ENCODE data around the gene FBXW9. TPM values are rescaled to one million over a fixed set of nuclear protein-coding genes. Genes with fewer than 3 reads are reported as not detected.

The FBXW9 gene
- total RNA-seq, result 7.2 and 7.6 TPM in 2 replicates

GRCh38 chr19:12696366-12697335, at the start of gene FBXW9:
FBXW9 (minus strand) TSS chr19:12696631; CDS start chr19:12696581, 50 bp downstream.

GRCh38 chr19:12736995-12737834, 40.8 kb upstream of the FBXW9 start, which contains the start of gene GET3:
GET3 (plus strand) TSS chr19:12737497; CDS start chr19:12737506, 9 bp downstream.

GRCh38 chr19:12723641-12724426, 27.4 kb upstream of the FBXW9 start, which contains the start of gene TNPO2:
TNPO2 (minus strand) TSS chr19:12723932; CDS start chr19:12720977, 2,955 bp downstream.

GRCh38 chr19:12687496-12688196, 8.8 kb downstream of the FBXW9 start, which contains the start of gene GNG14:
GNG14 (plus strand) TSS chr19:12687998; CDS start chr19:12688049, 51 bp downstream.

GRCh38 chr19:12681074-12681987, 15.1 kb downstream of the FBXW9 start, which contains the start of gene DHPS:
DHPS (minus strand) TSS chr19:12681880; CDS start chr19:12681766, 114 bp downstream.

GRCh38 chr19:12666265-12667048, 30.0 kb downstream of the FBXW9 start, which contains the start of the genes MAN2B1 and WDR83:
MAN2B1 (minus strand) TSS chr19:12666742; CDS start chr19:12666701, 41 bp downstream.
WDR83 (plus strand) TSS chr19:12666807; CDS start chr19:12669791, 2,984 bp downstream.

Other genes with a start within 250 kb of the FBXW9 start
- 2.7 and 4.7 TPM in 2 replicates for gene ZNF709, start 211.8 kb downstream of the FBXW9 start, total RNA-seq
- 8.9 and 9.9 TPM in 2 replicates for gene ZNF564, start 145.1 kb downstream of the FBXW9 start, total RNA-seq
- gene ZNF490, start 85.8 kb downstream of the FBXW9 start, total RNA-seq, result 10.9 and 11.0 TPM in 2 replicates
- gene ZNF791, start 85.7 kb downstream of the FBXW9 start, total RNA-seq, result 17.2 and 17.5 TPM in 2 replicates
- gene MAN2B1, start 29.9 kb downstream of the FBXW9 start, total RNA-seq, result 21.6 and 32.9 TPM in 2 replicates
- 6.3 and 10.4 TPM in 2 replicates for gene WDR83, start 29.8 kb downstream of the FBXW9 start, total RNA-seq
- 65.7 and 70.2 TPM in 2 replicates for gene DHPS, start 14.8 kb downstream of the FBXW9 start, total RNA-seq
- gene GNG14, start 8.6 kb downstream of the FBXW9 start, total RNA-seq, result not detected in 2 replicates
- 42.2 and 47.4 TPM in 2 replicates for gene TNPO2, start 27.3 kb upstream of the FBXW9 start, total RNA-seq
- gene TRIR, start 38.1 kb upstream of the FBXW9 start, total RNA-seq, result 93.1 and 115 TPM in 2 replicates
- 116 and 130 TPM in 2 replicates for gene GET3, start 40.9 kb upstream of the FBXW9 start, total RNA-seq
- 0.25 TPM in 1 of 2 replicates, not detected in the other for gene BEST2, start 55.2 kb upstream of the FBXW9 start, total RNA-seq
- 12.8 and 24.1 TPM in 2 replicates for gene HOOK2, start 78.9 kb upstream of the FBXW9 start, total RNA-seq
- gene JUNB, start 94.9 kb upstream of the FBXW9 start, total RNA-seq, result 41.7 and 53.9 TPM in 2 replicates
- 190 and 232 TPM in 2 replicates for gene PRDX2, start 105.2 kb upstream of the FBXW9 start, total RNA-seq
- gene THSD8, start 105.4 kb upstream of the FBXW9 start, total RNA-seq, result 0.22 TPM in 1 of 2 replicates, not detected in the other
- 32.0 and 79.4 TPM in 2 replicates for gene RNASEH2A, start 110.0 kb upstream of the FBXW9 start, total RNA-seq
- gene RTBDN, start 137.9 kb upstream of the FBXW9 start, total RNA-seq, result not detected in 2 replicates
- gene MAST1, start 141.9 kb upstream of the FBXW9 start, total RNA-seq, result 0.87 TPM in 1 of 2 replicates, not detected in the other
- 13.5 and 35.4 TPM in 2 replicates for gene DNASE2, start 184.8 kb upstream of the FBXW9 start, total RNA-seq
- gene KLF1, start 190.6 kb upstream of the FBXW9 start, total RNA-seq, result not detected in 2 replicates
- 25.2 and 35.5 TPM in 2 replicates for gene GCDH, start 194.5 kb upstream of the FBXW9 start, total RNA-seq
- gene SYCE2, start 222.7 kb upstream of the FBXW9 start, total RNA-seq, result 0.11 and 0.12 TPM in 2 replicates
- gene FARSA, start 237.1 kb upstream of the FBXW9 start, total RNA-seq, result 54.1 and 58.9 TPM in 2 replicates
- gene CALR, start 242.0 kb upstream of the FBXW9 start, total RNA-seq, result 1,588 and 2,549 TPM in 2 replicates
- 68.9 and 87.4 TPM in 2 replicates for gene RAD23A, start 249.2 kb upstream of the FBXW9 start, total RNA-seq

All from uterine smooth muscle cell (primary cell).